Breast epithelium (tissue), 3 donors: ENCODE results near the gene PLTP.

ENCODE experiments used
- CTCF ChIP-seq, 3 donors: fragments of 450-650 bp; IDR thresholded peaks; one replicate each; pipeline ENCODE4 v1.5.1; 2016 to 2017; ENCODE audit warnings: antibody characterized with exemption in 3 of 3, mild to moderate bottlenecking in 3 of 3, moderate library complexity in 3 of 3
- POLR2A ChIP-seq: fragments of 450-650 bp; IDR thresholded peaks from one replicate; pipeline ENCODE4 v1.6.1; 2016; ENCODE audit warnings: antibody characterized with exemption, mild to moderate bottlenecking, moderate library complexity
- POLR2AphosphoS5 ChIP-seq, 3 donors: sonication (generic); formaldehyde crosslinking; IDR thresholded peaks; one replicate each; pipeline ENCODE4 v1.6.1; 2017; ENCODE audit warnings: antibody characterized with exemption in 3 of 3

DNA sequence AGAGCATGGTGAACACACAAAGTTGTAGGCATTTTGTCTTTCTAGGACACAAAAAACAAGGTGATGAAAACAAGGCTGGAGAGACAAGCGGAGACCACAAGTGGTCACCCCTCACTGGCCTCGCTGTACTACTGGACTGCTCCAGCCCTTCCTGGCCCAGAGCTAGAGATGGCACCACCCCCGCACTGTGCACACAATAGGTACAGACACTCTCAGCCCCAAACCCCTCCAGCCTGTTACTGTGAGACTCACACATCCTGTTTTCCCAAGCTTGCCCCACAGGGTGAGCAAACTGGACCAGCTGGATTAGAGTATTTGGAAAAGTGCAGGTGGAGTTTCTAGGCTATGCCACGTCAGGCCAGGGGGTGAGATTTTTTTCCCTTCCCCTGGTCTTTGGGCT is 39.3 kb downstream of the PLTP start:
- no peak for TF ChIP-seq CTCF (IDR thresholded peaks at IDR 0.05)
- TF ChIP-seq POLR2A = no peak
- no peak for TF ChIP-seq POLR2AphosphoS5 (IDR thresholded peaks at IDR 0.05)
